SK-N-MC (cell line): ENCODE measurements around the gene SATB2.

ENCODE experiments used
- EZH2 ChIP-seq: fragments of 200-600 bp; sonication (generic); IDR thresholded peaks from one replicate; pipeline ENCODE4 v1.6.1; 2017; ENCODE audit warnings: antibody characterized with exemption
- FOXP2 ChIP-seq: optimal IDR thresholded peaks from 2 replicates; pipeline ENCODE3; 2011; ENCODE audit warnings: mild to moderate bottlenecking, moderate library complexity; ENCODE audit not compliant: insufficient read depth; ENCODE audit errors: extremely low read length, control extremely low read depth
- POLR2AphosphoS5 ChIP-seq: IDR thresholded peaks from 2 replicates; pipeline ENCODE4 v1.6.1; 2012; ENCODE audit warnings: mild to moderate bottlenecking, low read depth, low read length, borderline replicate concordance

GRCh38 chr2:199220920-199221319, 236.8 kb downstream of the SATB2 start:
- TF ChIP-seq POLR2AphosphoS5 (no peak), EZH2 (no peak), FOXP2 (no peak)
